ENCODE results near the gene SLC12A2. TPM values are rescaled to one million over a fixed set of nuclear protein-coding genes. Genes with fewer than 3 reads are reported as not detected.

The SLC12A2 gene
- total RNA-seq, 2 experiments from 2014 or later = 13.7 to 16.4 TPM

GRCh38 chr5:128220841-128221240 is 137.3 kb downstream of the SLC12A2 start:
- Mint-ChIP-seq H3K4me3 (no peak overlapping the region), H3K36me3 (ENCODE audit: low read depth) (no peaks in the 10 kb centered on the region), H3K27me3 (no peaks in the 10 kb centered on the region), H3K4me1 (ENCODE audit: low read depth) (no peaks in the 10 kb centered on the region), H3K9me3 (no peaks in the 10 kb centered on the region), H3K27ac (no peak overlapping the region)
- H3K9me3 ChIP-seq (ENCODE audit: control insufficient read depth in 1 of 2, insufficient read depth in 1 of 2, low read length in 2 of 2) = no peaks in the 10 kb centered on the region
- ChIA-PET POLR2A (interaction anchor here (0.6 kb wide), 1 partner anchor 424 kb away, joined by 4 read pairs; no protein-coding TSS in a partner anchor), CTCF (no interaction called here)
- TF ChIP-seq CTCF (IDR thresholded peaks at IDR 0.05) = no peak
- DNase-seq = no peak
- intact Hi-C loops (cut with DNase I, micrococcal nuclease) = no loop called here
- no peak overlapping the region for H3K4me3 ChIP-seq (ENCODE audit: low read length)
- ATAC-seq (ENCODE audit: poor library complexity) = no peak
- H3K4me1 ChIP-seq (ENCODE audit: insufficient read depth, low read length) = no peaks in the 10 kb centered on the region
- H3K27ac ChIP-seq (ENCODE audit: low read depth in 1 of 2, low read length in 2 of 2) = no peak overlapping the region
- no peaks in the 10 kb centered on the region for H3K36me3 ChIP-seq (ENCODE audit: insufficient read depth, low read length)
- no peaks in the 10 kb centered on the region for H3K27me3 ChIP-seq (ENCODE audit: control insufficient read depth in 1 of 2, insufficient read depth in 2 of 2, low read length in 2 of 2)

- no peaks in the 10 kb centered on the region for H3K27me3 Mint-ChIP-seq
- ChIA-PET CTCF (no interaction called here), POLR2A (no interaction called here)
- no peak overlapping the region for H3K4me3 Mint-ChIP-seq
- no peak overlapping the region for H3K27ac Mint-ChIP-seq
- no peak for TF ChIP-seq CTCF (IDR thresholded peaks at IDR 0.05)
- H3K36me3 Mint-ChIP-seq (ENCODE audit: low read depth) = no peaks in the 10 kb centered on the region
- no peak for DNase-seq
- Histone ChIP-seq H3K36me3 (ENCODE audit: insufficient read depth, low read length) (no peaks in the 10 kb centered on the region), H3K27ac (ENCODE audit: low read depth in 1 of 2, low read length in 2 of 2) (no peak overlapping the region), H3K4me3 (ENCODE audit: low read length) (no peak overlapping the region), H3K4me1 (ENCODE audit: insufficient read depth, low read length) (no peaks in the 10 kb centered on the region), H3K27me3 (ENCODE audit: control insufficient read depth in 1 of 2, insufficient read depth in 2 of 2, low read length in 2 of 2) (no peaks in the 10 kb centered on the region), H3K9me3 (ENCODE audit: control insufficient read depth in 1 of 2, insufficient read depth in 1 of 2, low read length in 2 of 2) (no peaks in the 10 kb centered on the region)
- intact Hi-C loops (cut with DNase I, micrococcal nuclease) = no loop called here
- ATAC-seq (ENCODE audit: poor library complexity) = no peak
- no peaks in the 10 kb centered on the region for H3K9me3 Mint-ChIP-seq
- H3K4me1 Mint-ChIP-seq (ENCODE audit: low read depth) = no peaks in the 10 kb centered on the region
Measured at GRCh38 chr5:128224336-128224735, 140.8 kb downstream of the SLC12A2 start.

GRCh38 chr5:128225245-128226030 is 141.9 kb downstream of the SLC12A2 start:
- no peak for TF ChIP-seq CTCF (IDR thresholded peaks at IDR 0.05)
- no peaks in the 10 kb centered on the region for H3K4me1 Mint-ChIP-seq (ENCODE audit: low read depth)
- intact Hi-C loops (cut with DNase I, micrococcal nuclease) = no loop called here
- H3K9me3 Mint-ChIP-seq = no peaks in the 10 kb centered on the region
- H3K27me3 Mint-ChIP-seq = no peaks in the 10 kb centered on the region
- no peak overlapping the region for H3K4me3 Mint-ChIP-seq
- ChIA-PET CTCF (no interaction called here), POLR2A (no interaction called here)
- no peak overlapping the region for H3K27ac Mint-ChIP-seq
- Histone ChIP-seq H3K9me3 (ENCODE audit: control insufficient read depth in 1 of 2, insufficient read depth in 1 of 2, low read length in 2 of 2) (no peaks in the 10 kb centered on the region), H3K27ac (ENCODE audit: low read depth in 1 of 2, low read length in 2 of 2) (no peak overlapping the region), H3K4me1 (ENCODE audit: insufficient read depth, low read length) (no peaks in the 10 kb centered on the region), H3K4me3 (ENCODE audit: low read length) (no peak overlapping the region), H3K27me3 (ENCODE audit: control insufficient read depth in 1 of 2, insufficient read depth in 2 of 2, low read length in 2 of 2) (no peaks in the 10 kb centered on the region), H3K36me3 (ENCODE audit: insufficient read depth, low read length) (no peaks in the 10 kb centered on the region)
- no peak for ATAC-seq (ENCODE audit: poor library complexity)
- no peaks in the 10 kb centered on the region for H3K36me3 Mint-ChIP-seq (ENCODE audit: low read depth)
- DNase-seq = no peak

All from CD4-positive, alpha-beta T cell (primary cell).